ENCODE measurements around the gene RHBG.

GRCh38 chr1:156391701-156392100 lies 22.7 kb downstream of the RHBG start:
- TF ChIP-seq CTCF (IDR thresholded peaks at IDR 0.05) (no peak), POLR2A (IDR thresholded peaks at IDR 0.05) (no peak), POLR2AphosphoS5 (IDR thresholded peaks at IDR 0.05) (no peak)

All from prostate gland (tissue), 2 donors.